NCI-H345 treated with DMSO at 0.1 percent for 48 hours (cell line): ENCODE measurements around the gene DNM2.
A peak's percentile ranks its signal among the peaks of the same experiment; 100 is the strongest.
"Not testable (repeated sequence)": the region's sequence is repeated elsewhere in the genome, so short reads cannot be mapped to it uniquely, and the experiment has no call there.

Experiments
- DNase-seq: peaks from one replicate; lab custom pipeline; 2025; ENCODE audit not compliant: unreplicated experiment; lab: John Stamatoyannopoulos, UW

The DNM2 gene

DNA sequence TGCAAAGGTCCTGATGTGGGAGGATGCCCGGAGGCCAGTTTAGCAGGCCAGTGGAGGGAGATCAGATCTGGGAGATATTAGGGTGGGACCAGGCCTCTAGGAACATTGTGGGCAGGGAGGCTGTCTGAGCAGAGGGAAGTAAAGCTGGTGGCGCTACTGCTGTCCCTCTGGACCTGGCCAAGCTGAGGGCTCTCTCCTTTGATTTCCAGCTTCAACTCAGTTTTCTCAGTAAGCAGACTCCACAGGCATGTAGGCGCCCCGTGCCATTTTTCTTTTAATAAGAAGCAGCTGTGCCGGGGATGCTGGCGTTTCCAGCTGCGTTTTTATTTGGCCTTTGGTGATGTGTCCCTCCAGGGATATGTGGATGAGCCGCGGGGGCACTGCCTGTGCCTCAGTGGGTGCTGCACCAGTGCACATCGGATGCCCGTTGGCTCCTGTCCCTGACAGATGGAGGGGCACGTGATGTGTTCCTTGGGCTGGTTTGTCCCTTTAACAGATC, 6.7 kb downstream of the DNM2 start:
- no peak for DNase-seq

DNA sequence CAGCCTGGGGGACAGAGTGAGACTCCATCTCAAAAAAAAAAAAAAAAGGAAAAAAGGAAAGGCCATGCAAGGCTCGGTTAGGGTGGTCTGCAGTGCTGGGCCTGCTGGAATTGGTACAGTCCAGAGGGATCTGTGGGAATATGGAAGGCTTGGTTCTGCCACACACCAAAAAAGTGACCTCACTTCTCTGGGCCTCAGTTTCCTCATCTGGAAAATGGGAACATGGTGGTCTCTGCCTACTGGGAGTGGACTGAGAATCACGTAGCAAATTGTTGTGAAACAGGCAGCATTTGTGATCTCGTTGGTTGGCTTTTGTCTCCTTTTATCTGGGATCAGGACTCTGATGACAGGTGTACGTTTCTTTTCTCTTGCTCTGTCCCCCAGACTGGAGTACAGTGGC, 7.5 kb downstream of the DNM2 start:
- DNase-seq: no peak

DNA sequence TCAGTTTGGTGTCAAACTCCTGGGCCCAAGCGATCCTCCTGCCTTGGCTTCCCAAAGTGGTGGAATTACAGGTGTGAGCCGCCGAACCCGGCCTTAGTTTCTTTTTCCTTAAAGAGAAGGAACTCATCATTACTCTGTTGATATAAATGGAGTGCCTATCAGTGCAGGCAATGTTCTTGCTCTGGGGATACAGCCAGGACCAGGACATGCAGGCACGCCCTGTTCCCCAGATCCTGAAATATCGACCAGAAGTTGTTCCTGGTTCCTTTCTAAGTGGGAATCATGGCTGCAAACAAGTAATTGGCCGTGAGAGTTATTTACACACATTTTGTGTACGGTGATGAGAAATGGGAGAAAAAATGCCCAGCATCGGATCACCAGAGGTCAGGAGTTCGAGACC, 8.4 kb downstream of the DNM2 start:
- no peak for DNase-seq

DNA sequence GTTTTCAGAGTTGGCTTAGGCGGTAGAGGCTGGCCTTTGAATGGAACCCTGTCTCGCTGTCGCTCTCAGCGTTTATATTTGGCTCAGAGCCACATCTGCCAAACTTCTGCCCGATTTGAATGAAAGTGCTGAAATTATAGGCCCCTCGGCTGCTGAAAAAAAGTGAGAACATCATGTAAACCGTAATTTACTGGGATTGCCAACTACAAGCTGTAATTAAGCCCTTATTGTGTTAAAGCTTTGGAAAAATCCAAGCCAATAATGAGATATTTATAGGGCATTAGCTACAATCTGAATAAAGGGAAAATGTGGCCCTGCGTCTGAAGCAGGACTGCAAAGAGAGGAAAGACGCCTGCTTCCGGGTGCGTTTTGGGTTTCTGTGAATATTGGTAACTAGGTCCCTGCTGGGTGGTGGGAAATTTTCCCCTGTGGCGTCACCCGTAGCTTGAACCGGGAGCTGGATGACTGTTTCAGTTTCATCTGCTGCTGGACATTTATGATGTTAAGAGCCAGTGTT, 9.9 kb downstream of the DNM2 start:
- no peak for DNase-seq

DNA sequence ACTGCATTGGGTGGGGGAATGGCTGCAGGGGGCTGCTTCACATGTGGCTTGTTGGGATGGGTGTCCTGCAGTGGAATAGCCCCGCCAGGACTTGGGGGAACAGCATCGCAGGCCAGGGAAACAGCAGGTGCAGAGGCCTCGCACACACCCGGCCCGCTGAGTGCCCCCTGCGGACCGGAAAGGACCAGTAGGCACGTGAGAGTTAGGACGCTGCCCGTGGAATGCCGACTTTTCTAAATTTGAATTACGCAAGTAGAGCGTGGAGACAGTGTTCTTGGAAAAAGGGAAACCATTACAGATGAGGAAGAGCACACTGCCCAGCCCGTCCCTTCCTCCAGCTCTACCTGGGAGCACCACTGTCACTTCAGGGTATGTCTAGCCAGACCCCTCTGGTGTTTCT, 11.5 kb downstream of the DNM2 start:
- no peak for DNase-seq

DNA sequence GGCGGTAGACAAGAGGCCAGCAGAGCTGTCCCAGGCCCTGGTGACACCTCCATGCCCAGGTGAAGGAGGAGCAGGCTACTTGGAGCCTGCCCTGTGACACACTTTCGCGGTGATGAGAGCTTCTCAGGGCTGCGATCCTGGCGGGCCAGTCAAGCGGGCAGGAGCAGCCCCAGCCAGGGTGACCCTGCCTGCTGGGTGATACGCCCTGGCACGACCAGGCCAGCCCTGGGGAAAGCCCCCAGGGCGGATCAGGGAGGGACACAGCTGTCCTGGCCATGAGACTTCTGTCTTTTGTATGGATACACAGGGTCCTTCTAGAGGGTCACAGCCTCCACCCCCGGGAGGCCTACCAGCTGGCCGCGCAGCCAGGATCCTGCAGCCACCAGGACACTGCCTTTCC, 13.1 kb downstream of the DNM2 start:
- no peak for DNase-seq

DNA sequence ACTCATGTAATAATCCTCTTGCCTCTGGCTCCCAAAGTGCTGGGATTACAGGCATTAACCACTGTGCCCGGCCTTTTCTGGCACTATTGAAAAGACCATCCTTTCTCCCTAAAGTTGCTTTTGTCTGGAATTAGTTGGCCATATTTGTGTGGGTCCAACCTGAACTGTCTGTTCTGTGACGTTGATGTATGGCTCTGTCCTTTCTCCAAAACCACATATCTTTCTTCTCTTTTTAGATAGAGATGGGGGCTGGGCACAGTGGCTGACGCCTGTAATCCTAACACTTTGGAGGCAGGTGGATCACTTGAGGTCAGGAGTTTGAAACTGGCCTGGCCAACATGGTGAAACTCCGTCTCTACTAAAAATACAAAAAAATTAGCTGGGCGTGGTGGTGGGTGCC, 17.9 kb downstream of the DNM2 start:
- DNase-seq: no peak

DNA sequence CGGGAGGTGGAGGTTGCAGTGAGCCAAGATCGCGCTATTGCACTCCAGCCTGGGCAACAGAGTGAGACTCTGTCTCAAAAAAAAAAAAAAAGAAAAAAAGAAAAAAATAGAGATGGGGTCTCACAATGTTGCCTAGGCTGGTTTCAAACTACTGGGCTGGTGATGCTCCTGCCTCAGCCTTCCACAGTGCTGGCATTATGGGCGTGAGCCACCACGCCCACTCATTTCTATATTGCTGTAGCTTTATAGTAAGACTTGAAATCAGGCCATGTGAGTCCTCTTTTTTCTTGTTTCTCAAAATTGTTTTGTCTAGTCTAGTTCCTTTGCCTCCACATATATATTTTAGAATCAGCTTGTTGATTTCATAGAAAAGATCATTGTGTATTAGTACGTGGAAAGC, 18.3 kb downstream of the DNM2 start:
- no peak for DNase-seq

DNA sequence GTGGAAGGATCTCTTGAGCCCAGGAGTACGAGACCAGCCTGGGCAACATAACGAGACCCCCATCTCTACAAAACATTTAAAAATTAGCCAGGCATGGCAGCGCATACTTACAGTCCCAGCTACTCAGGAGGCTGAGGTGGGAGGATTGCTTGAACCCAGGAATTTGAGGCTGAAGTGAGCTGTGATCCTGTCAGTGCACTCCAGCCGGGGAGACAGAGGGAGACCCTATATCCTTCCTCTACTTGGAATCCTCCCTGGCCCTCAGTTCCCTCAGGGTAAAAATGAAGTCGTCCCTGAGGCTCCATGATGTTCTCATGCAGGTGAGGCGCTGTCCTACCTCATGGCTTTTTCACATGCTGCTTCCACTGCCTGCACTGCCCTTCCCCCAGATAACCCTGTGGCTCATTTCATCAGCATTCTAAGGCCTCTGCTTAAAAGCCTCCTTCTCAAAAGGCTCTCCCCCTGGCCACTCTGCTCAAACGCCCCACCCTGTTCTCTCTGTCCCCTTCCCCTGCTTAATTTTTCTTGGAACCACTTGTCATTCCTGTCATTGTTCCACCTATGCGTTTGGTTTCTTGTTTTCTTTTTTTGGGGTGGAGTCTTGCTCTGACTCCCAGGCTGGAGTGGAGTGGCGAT, 19.2 kb downstream of the DNM2 start:
- DNase-seq: no peak

DNA sequence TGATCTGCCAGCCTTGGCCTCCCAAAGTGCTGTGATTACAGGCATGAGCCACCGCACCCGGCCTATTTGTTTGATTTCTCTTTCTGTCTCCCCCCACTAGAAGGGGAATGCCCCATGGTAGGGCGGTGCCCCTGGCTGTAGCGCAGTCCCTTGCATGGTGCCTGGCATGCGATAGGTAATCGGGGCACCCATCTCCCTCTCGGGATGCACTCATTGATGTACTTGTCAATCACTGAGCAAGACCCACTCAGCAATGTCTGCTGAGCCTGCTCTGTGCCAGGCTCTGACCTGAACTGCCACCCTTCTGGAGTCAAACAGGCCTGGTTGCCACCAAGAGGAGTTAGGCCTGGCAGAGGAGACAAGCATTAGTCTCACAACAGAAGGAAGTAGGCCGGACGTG, 19.8 kb downstream of the DNM2 start:
- no peak for DNase-seq

DNA sequence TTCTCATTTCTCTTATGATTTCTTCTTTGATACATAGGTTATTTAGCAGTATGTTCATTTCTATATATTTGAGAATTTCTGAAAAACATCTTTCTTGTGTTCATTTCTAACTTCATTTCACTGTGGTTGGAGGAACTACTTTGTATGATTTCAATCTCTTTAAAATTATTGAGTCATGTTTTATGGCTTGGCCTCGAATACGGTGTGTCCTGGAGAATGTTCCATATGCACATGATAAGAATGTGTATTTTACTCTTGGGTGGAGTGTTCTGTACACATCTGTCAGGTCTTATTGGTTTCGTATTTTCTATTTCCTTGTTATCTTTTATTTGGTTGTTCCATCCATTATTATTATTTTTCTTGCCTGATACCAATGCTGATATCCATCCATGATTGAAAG, 22.9 kb downstream of the DNM2 start:
- no peak for DNase-seq

DNA sequence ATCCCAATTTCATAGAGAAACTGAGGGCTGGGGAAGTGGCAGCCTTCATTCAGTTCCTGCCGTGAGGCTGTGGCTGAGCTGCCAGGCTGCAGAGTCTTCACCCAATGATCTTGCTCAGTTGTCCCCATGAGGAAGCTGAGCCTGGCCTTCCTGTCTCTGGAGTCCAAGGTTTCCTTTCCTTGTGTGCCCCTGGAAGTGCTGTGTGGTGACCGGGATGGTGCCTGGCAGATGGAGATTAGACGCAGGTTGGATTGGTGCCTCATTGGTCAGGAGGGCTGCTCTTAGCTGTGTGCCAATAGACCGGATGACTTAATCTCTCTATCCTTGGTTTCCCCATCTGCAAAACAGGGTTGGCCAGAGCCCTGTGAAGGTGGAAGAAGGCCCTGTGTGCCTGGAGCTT, 24.6 kb downstream of the DNM2 start:
- DNase-seq: no peak

DNA sequence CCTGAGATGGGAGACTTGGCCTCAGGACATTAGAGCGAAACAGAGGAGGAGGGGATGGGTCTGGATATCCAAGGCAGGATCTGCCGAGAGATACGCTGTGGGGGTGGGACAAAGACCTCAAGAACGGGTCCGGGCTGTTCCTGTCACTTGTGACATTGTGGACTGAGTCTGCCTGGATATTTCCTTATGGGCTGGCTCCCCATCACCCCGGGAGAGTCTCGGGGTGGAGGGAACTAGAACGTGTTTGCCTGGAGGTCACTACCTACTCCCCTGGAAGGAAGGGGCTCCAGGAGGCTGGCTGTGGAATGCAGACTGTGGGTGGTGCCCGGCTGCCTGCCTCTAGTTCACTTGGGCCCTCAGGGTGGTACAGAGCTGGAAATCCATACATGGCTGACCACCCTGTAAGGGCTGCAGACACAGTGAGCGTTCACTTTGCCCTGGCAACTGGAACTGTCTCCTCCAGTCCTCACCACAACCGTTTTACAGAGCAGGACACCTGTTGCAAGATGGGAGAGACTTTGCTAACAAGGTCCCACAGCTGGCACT, 26.4 kb downstream of the DNM2 start:
- DNase-seq: no peak

DNA sequence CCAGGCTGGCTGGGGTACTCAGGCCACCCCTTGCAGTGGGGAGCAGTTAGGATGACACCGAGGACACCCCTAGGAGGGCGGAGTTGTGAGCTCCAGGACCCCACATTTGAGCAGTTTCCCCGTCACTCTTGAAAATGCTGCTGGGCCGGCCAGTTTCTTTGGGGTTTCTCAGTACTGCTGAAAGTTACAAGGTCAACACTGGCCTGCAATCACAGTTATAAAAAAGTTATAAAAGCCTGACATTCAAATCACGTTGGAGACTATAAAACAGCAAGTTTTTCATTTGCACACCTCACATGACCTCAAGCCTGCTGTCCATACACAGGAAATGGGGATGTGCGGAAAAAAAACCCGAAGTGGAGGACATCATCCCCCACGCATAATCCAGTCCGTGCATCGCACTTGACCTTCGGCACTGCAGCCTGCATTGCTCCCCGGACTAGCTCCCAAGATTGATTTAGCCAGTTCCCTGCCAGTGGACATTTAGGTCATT, 27.0 kb downstream of the DNM2 start:
- DNase-seq: no peak

DNA sequence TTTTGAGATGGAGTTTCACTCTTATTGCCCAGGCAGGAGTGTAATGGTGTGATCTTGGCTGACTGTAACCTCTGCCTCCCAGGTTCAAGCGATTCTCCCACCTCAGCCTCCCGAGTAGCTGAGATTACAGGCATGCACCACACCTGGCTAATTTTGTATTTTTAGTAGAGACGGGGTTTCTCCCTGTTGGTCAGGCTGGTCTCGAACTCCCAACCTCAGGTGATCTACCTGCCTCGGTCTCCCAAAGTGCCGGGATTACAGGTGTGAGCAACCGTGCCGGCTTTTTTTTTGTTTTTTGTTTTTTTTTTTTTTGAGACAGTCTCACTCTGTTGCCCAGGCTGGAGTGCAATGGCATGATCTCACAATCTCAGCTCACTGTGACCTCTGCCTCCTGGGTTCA, 28.6 kb downstream of the DNM2 start:
- DNase-seq: not testable (repeated sequence)

DNA sequence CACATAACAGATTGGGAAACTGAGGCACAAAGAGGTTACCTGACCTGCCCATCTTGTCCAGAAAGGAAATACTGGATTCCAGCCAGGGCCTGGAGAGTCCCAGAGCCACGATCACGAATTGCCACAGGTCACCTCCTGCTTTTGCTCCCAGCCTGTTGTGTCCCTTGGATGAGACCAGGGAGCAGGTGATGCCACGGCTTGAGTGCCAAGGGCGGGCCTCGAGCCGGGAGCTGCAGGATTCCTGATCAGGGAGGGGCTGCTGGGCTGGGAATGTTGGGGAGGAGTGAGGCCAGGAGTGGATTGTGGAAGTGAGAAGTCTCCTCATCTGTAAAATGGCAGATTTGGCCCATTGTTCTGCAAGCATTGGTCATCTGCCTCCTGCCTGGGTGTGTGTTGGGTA, 29.4 kb downstream of the DNM2 start:
- no peak for DNase-seq

DNA sequence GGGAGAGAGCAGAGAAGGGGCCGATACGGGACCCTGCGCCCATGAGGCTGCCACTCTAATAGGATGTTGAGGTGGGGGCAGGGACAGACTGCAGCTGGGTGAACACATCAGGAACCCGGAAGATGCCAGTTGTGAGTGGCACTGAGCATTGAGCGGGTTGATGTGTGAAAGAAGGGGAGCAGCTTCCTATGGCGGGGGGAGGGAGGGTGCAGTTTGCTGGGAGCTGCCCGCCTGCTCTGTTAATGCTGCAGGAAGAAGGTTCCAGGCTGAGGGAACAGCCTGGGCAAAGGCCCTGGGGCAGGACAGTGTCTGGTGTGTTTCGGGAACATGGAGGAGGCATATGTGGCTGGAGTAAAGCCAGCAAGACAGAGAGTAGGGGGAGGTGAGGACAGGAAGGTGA, 29.8 kb downstream of the DNM2 start:
- no peak for DNase-seq

DNA sequence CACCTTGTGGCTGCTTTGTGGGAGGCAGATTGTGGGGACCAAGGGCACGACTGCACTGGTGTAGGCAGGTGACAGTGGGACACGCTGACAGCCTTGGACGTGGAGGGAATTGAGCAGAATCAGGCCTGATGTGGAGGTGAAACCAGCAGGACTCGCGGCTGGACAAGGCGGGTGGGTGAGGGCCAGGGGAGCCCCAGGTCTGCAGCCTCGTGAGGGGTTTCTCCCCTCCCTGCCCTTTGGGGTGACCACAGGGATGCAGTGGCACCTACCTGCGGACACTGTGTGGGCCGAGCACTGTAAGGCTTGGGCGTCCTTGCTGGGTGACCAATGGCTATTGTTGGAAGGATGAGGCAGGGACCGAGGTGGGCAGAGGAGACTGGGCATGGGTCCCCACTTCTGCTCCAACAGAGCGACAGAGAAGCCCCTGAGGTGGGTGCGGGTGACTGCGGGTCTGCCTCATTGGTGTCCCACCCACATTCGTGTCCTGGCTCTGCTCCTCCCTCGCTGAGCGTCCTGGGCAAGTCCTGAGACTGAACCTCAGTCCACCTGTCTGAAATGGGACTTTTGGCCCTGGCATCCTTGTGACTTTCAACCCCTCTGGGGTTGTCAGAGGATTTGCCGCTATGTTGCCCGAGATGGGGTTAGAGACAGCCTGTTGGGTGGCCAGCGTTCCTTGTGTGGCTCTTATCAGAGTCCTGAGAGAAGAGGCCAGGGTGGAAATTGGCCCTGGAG, 30.5 kb downstream of the DNM2 start:
- no peak for DNase-seq

DNA sequence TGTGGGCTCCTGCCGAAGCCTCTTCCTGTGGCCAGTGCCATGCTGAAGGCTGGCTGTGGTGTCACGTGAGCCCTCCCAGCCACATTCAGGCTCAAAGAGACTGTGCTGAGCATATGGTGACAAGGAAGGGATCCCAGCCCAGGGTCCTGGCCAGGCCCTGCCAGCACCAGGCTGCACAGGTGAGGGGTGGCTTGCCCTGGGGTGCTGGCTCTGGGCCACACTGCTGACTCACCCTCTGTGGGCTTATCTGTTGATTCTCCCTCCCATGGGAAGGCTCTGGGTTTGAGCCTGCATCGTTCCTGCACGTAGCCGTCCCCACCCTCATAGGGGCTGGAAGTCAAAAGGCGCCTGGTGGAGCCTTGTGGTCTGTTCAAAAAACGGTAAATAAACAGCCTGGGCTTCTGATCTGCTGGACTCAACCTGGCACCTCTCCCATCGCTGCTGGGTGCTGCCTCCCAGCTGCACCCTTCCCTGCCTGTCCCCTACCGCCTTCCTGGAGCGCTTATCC, 31.1 kb downstream of the DNM2 start:
- DNase-seq: peak; percentile 10

DNA sequence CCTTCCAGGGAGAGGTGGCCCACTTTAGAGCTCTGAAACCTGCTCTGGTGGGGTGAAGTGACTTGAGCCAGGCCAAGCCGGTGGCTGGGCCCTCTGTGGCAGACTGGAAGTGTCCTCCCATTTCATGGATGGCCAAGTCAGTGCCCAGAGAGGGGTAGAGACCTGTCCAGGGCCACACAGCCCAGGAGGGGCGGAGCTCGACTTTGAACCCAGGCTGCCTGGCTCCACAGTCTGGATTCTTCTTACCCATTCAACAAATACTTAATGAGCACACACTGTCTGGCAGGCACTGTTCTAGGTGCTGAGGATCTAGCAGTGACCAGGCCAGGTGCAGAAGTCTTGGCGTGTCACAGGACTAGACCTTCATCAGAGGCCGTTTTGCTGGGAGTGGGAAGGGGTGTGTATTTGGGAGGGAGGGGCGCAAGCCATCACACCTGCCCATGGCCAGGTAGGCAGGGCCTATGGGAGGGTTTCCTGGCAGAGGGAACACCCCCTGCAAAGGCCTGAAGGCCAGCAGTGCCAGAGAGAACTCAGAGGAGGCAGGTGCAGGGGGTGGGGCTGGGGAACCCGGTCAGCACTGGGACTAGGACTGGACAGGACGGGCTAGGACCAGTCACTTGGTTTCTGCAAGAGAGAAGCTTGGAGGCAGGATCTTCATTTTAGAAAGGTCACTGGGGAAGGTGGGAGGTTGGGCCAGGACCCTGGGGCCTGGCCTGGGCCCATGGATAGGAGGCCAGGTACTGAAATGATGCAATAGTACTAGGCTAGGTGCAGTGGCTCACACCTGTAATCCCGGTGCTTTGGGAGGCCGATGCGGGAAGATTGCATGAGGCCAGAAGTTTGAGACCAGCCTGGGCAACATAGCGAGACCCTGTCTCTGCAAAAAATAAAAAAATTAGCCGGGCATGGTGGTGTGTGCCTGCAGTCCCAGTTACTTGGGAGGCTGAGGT, 31.8 kb downstream of the DNM2 start:
- DNase-seq: no peak
